Measurements from ENCODE around the gene HRH1.
"Not testable (repeated sequence)": the region's sequence is repeated elsewhere in the genome, so short reads cannot be mapped to it uniquely, and the experiment has no call there.

The HRH1 gene

GRCh38 chr3:11245827-11246662 lies 91.8 kb downstream of the HRH1 start:
- no peak for DNase-seq

GRCh38 chr3:11246663-11246970 lies 92.3 kb downstream of the HRH1 start:
- DNase-seq, result no peak

GRCh38 chr3:11247362-11247761 lies 93.1 kb downstream of the HRH1 start:
- DNase-seq, result no peak

- no peak for DNase-seq
Observed at GRCh38 chr3:11248596-11248995, 94.3 kb downstream of the HRH1 start.

- no peak for DNase-seq
Observed at GRCh38 chr3:11250902-11251806, 96.9 kb downstream of the HRH1 start.

GRCh38 chr3:11251807-11252176 lies 97.5 kb downstream of the HRH1 start:
- DNase-seq, result no peak

- DNase-seq, result no peak
Observed at GRCh38 chr3:11254876-11255275, 100.6 kb downstream of the HRH1 start.

- not testable (repeated sequence) for DNase-seq
Observed at GRCh38 chr3:11255537-11255936, 101.2 kb downstream of the HRH1 start.

- DNase-seq, result no peak
Observed at GRCh38 chr3:11258958-11259357, 104.7 kb downstream of the HRH1 start.

GRCh38 chr3:11260460-11260859 lies 106.2 kb downstream of the HRH1 start:
- DNase-seq, result no peak

- DNase-seq, result no peak
Observed at GRCh38 chr3:11269007-11269406, 114.7 kb downstream of the HRH1 start.

- peak; percentile 95 to 96 for DNase-seq
Observed at GRCh38 chr3:11271986-11272904, 118.0 kb downstream of the HRH1 start, which contains the start of gene ATG7. Gene ATG7 (plus strand): TSS chr3:11272397. CDS start chr3:11298696, 26,299 bp downstream.

GRCh38 chr3:11272906-11273574 lies 118.7 kb downstream of the HRH1 start:
- DNase-seq, result no peak

GRCh38 chr3:11273891-11274291 lies 119.6 kb downstream of the HRH1 start:
- no peak for DNase-seq

GRCh38 chr3:11274566-11275142 lies 120.4 kb downstream of the HRH1 start:
- DNase-seq, result no peak

GRCh38 chr3:11275926-11276325 lies 121.6 kb downstream of the HRH1 start:
- DNase-seq, result no peak

GRCh38 chr3:11276901-11277300 lies 122.6 kb downstream of the HRH1 start:
- DNase-seq, result no peak

GRCh38 chr3:11282250-11283138 lies 128.2 kb downstream of the HRH1 start:
- DNase-seq, result no peak

- DNase-seq, result no peak
Observed at GRCh38 chr3:11283139-11283475, 128.8 kb downstream of the HRH1 start.

- DNase-seq, result no peak
Observed at GRCh38 chr3:11284011-11284410, 129.7 kb downstream of the HRH1 start.

- no peak for DNase-seq
Observed at GRCh38 chr3:11285471-11285870, 131.2 kb downstream of the HRH1 start.
